CD4-positive, alpha-beta T cell treated with Interleukin-6 for 4 hours (primary cell): ENCODE results near the gene PMF1.
"Not testable (repeated sequence)": the region's sequence is repeated elsewhere in the genome, so short reads cannot be mapped to it uniquely, and the experiment has no call there.

Experiments used
- DNase-seq: peaks from one replicate; pipeline ENCODE4 v3.0.0-alpha.2; 2020; ENCODE audit warnings: mixed read lengths

PMF1 gene

DNA sequence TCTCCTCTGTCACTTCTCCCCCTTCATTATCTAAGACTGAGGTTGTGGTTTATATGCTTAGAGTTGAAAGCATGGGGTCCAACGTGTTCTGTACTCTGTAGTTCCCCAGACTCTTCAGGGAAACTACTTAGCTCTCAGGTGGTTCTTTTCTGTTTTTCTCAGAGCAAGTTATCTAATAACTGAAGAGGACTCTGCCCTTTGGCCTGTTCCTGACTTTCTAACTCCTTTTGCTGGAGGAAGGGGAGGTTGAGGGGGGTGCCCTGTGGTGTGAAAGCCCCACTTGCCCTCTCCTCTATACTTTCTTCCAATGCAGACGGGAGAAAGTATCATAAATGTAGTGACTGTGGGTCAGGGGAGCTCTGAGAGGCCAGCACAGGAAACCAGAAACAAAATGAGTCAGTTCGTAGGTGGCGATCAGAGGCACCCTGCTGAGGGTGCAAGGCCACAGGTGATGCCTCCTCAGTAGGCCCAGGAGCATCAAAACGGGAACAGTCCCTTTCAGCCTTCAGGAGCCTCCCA lies 13.9 kb upstream of the PMF1 start:
- DNase-seq, result peak; percentile 18

DNA sequence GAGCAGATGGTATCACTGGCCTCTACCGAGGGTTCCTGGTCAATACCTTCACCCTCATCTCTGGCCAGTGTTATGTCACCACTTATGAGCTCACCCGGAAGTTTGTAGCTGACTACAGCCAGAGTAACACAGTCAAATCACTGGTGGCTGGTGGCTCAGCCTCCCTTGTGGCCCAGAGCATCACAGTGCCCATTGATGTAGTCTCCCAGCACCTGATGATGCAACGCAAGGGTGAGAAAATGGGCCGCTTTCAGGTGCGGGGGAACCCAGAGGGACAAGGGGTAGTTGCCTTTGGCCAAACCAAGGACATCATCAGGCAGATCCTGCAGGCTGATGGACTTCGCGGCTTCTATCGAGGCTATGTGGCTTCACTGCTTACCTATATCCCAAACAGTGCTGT lies 12.8 kb upstream of the PMF1 start:
- DNase-seq, result no peak

DNA sequence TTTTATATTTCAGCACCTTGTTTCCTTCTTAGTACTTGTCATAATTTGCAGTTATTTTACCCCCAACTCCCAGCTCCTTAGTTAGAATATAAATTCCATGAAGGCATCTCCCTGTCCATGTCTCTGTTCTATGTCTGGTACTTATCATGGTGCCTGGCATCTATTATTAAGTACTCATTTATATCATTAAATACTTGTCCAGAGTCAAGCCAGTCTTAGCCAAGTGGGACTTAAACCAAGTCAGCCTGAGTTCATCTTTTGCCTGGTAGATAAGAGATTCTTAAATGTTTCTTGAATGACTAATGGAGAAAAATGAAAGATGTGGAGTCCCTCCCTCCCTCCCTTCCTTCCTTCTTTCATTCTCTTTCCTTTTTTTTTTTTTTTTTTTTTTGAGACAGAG lies 9.5 kb upstream of the PMF1 start:
- no peak for DNase-seq

DNA sequence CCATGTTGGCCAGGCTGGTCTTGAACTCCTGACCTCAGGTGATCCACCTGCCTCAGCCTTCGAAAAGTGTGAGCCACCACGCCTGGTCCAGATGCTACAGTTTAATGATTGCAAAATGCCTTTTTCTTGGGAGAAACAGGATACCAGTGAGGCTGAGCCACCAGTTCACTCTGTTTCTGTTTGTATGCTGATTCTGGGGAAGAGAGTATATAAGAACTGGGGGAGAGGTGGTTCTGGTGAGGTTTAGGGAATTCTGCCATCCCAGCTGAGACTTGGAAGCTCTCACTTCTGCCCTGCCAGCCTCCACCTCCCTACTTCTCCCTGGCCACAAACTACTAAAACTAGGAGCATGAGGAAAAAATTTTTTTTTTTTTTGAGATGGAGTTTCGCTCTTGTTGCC lies 8.1 kb upstream of the PMF1 start:
- no peak for DNase-seq

DNA sequence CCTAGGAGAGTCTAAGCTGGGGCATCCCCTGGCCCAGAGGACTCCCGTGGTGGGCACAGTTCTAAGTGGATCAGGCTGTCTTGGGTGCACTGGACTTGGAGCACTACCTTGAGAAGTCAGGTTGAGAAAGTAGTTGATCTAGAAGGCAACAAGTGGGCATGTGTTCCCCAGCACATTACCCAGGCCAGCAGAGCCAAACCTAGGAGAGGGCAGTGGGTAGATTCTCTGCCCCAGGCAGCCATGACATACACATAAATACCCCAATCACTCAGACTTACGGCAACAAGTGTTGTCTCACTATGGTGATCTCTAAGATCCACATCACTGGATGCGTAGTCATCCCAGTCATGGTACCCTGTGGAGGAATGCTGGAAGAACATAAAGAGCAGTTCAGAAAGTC lies 1.6 kb upstream of the PMF1 start:
- no peak for DNase-seq

DNA sequence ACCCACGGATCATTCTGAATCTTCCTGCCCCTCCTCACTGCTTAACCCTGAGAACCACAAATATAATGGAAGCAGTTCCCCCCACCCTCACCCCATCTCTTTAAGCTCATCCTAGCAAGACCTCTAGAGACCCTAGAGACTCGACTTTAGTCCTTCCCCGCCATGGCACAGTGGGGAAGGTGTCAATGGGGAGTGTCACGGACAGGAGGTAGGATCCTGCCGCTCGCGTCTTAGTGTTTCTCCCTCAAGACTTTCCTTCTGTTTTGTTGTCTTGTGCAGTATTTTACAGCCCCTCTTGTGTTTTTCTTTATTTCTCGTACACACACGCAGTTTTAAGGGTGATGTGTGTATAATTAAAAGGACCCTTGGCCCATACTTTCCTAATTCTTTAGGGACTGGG lies 677 bp upstream of the PMF1 start:
- no peak for DNase-seq

DNA sequence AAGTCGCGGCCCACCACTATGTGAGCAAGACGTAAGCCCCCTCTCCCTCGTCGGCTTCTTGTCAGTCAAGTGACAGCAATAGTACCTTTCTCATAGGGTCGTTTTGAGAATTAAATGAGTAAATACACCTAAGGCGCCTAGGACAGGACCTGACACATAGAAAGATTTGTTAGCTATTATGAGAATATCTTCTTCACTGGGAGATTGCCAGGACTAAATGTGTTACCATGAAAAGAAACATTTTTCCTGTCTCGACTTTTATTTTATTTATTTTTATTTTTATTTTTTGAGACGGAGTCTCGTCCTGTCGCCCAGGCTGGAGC lies 798 bp downstream of the PMF1 start:
- DNase-seq, result no peak

DNA sequence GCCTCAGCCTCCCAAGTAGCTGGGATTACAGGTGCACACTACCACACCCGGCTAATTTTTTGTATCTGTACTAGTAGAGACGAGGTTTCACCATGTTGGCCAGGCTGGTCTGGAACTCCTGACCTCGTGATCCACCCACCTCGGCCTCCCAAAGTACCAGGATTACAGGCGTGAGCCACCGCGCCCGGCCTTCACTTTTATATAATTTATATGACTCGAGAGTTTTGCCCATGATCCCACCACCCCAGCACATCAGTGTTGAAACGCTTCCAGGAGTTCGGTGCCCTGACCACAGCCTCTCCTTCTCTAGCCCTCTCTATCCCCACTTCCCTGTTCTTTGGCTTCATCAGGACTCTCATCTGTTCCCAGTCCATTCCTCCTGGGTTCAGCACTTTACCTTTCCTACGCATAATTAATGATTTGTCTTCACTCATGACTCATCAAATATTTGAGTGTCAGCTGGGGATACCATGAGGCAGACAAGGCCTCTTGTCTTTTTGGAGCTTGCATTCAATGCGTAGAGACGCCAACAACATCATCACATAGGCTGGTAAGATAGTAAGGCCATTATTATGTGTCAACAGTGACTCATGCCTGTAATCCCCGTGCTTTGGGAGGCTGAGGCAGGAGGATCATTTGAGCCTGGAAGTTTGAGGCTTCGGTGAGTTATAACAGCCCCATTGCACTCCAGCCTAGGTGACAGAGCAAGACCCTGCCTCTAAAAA lies 1.4 kb downstream of the PMF1 start:
- DNase-seq, result peak; percentile 21

DNA sequence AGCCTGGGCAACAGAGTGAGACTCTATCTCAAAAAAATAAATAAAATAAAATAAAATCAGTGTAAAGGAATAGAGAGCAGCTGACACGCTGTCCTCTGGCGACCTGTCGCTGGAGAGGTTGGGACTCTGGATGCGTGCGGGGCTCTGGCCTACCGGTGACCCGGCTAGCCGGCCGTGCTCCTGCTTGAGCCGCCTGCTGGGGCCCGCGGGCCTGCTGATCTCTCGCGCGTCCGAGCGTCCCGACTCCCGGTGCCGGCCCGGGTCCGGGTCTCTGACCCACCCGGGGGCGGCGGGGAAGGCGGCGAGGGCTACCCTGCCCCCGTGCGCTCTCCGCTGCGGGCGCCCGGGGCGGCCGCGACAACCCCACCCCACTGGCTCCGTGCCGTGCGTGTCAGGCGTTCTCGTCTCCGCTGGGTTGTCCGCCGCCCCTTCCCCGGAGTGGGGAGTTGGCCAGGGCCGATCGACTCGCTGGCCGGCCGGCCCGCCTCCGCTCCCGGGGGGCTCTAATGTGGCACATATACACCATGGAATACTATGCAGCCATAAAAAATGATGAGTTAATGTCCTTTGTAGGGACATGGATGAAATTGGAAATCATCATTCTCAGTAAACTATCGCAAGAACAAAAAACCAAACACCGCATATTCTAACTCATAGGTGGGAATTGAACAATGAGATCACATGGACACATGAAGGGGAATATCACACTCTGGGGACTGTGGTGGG lies 3.7 kb downstream of the PMF1 start:
- not testable (repeated sequence) for DNase-seq

DNA sequence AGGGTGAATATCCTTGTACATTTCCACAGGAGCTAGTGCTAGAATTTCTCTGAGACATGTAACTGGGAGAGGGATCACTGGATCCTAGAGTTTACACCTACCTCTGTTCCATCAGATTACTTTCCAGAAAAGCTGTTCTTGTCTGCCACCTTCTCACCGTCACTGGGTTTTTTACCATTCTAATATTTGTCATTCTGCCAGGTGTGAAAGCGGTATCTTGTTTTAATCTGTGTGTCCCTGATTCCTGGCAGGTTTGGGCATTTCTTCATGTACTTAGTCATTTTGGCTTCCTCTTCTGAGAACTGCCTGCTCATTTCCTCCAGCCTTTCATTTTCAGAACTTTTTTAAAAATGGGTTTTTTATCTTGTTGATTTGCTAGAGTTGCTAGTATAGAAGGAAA lies 5.1 kb downstream of the PMF1 start:
- peak; percentile 55 for DNase-seq

DNA sequence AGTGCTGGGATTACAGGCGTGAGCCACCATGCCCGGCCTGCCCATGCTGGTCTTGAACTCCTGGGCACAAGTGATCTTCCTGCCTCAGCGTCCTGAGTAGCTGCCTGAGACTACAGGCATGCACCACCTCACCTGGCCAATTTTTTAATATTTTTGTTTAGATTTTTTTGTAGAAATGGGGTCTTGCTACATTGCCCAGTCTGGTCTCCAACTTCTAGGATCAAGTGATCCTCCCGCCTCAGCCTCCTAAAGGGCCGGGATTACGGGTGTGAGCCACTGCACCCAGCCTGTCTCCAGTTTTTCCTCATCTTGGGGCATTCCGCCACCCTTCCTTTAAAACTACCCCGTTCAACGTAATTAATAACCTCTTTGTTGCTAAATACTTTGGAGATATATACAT lies 7.4 kb downstream of the PMF1 start:
- no peak for DNase-seq

DNA sequence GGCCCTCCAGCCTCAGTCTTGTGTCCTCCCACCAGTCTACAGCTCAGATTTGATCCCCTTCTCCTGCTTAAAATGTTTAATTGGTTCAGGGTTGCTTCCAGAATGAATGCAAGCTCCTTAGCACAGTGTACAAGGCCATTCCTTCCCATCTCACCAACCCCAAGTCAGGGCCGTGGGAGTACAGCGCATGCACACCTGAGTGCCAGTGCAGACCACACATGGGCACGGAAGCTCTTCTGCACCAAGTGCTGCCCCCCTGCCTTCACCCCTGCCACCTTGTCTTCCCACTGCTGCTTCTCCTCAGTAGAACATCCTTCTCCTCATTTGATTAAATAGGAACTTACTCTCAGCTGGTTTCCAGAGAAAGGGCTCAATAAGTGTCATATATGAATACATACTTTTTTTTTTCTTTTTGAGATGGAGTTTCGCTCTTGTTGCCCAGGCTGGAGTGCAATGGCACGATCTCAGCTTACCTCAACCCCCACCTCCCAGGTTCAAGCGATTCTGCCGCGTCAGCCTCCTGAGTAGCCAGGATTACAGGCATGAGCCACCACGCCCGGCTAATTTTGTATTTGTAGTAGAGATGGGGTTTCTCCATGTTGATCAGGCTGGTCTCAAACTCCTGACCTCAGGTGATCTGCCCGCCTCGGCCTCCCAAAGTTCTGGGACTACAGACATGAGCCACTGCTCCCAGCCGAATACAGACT lies 9.3 kb downstream of the PMF1 start:
- no peak for DNase-seq

DNA sequence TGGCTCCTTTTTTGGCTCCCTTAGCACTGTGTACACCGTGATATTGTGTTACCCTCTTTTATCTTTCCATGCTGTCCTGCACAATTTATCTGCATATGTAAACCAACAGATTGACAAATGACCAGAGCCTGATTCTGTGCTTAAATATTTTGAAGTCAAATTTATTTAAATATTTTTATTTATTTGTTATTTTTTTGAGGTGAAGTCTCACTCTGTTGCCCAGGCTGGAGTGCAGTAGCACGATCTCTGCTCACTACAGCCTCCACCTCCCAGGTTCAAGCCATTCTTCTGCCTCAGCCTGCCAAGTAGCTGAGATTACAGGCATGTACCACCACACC lies 12.8 kb downstream of the PMF1 start:
- DNase-seq, result no peak

DNA sequence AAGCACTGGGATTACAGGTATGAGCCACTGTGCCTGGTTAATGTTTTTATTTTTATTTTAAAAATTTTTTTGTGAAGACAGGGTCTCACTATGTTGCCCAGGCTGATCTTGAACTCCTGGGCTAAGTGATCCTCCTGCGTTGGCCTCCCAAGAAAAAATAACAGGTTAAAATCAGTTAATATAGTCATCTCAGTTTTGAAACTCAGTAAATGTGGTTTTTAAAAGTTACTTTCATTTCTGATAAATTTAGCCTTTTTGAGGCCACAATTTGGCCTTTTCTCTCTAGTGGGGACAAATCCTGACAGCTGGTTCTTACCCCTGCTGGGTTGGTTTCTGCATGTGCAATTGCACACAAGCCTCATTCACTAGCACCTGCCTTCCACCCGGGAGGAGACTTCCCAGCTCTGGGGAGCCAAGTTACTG lies 13.3 kb downstream of the PMF1 start:
- DNase-seq, result no peak

DNA sequence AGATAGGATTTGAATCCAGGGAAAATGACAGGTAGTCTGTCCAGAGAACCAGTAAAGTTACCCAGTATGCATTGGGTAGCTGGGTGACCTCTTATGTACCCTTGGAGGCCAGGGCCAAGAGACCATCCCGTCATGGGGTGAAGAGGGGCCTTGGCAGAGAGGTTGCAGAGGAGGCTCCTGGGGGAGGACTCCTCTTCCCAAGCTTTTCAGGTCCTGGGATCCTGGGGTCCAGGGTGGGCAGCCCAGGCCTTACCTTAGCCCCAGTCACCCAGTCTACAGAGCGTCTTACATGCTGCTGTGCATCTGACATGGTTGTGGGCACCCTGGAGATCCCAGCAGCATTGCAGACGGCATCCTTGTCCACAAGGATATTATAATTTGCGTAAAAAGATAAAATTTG lies 14.0 kb downstream of the PMF1 start:
- no peak for DNase-seq

DNA sequence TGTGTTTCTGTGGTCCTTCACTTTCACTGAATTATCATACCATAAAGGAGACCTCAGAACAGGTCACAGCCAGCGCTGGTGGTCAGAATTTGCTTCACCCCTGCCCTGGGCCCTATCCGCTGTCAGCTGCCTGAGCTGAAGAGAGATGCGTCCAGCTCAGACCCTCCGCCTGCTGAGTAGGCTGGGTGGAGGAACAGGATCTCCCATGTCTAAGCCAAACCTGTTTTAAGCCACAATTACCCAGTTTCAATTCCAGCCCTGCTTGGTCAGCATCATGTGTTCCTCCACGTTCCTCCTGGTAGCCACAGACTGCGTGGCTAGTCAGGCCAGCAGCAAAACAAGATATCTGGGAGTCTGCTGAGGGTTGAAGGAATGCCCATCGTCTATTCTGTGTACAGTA lies 15.7 kb downstream of the PMF1 start:
- DNase-seq, result no peak

DNA sequence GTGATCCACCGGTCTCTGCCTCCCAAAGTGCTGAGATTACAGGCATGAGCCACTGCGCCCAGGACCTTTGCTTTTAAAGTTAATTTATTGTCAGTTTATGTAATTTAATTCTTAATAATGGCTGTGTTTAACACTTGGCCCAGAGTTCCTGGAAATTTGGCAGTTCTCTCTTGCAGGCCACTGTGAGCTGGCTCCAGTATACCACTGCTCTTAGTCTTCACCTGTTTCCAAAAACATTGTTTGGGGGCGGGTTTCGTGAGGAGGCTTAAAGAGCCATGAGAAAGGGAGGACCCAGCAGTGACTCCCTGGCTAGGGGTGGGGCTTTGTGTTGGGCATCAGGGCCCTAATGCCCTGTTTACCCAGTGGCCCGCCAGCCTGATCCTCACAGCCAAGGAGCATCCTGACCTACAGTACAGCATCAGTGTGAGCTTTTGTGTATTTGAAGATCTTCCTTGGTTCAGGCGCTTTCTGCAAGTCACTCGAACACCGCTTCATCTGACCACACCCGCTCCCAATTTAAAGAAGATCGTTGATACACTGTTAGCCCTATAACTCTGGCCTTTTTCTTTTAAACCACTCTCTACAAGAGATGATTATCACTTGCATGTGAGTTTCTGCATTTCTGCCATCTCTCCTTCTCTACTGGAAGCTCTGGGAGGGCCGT lies 17.1 kb downstream of the PMF1 start:
- no peak for DNase-seq

DNA sequence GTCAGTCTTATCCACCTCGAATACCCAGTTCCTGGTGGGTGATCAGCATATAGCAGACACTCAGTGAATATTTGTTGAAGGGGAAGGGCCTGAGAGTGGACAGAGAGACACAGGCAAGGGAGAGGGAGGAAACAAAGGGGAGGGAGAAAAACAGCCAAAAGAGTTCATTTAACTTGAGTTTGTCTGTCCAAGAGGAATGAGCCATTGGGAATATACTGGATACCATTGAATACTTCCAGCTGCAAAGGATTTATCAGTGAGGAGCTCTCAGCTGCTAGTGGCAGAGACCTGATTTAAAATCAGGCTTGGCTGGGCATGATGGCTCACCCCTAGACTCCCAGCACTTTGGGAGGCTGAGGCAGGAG lies 17.6 kb downstream of the PMF1 start:
- DNase-seq, result no peak

DNA sequence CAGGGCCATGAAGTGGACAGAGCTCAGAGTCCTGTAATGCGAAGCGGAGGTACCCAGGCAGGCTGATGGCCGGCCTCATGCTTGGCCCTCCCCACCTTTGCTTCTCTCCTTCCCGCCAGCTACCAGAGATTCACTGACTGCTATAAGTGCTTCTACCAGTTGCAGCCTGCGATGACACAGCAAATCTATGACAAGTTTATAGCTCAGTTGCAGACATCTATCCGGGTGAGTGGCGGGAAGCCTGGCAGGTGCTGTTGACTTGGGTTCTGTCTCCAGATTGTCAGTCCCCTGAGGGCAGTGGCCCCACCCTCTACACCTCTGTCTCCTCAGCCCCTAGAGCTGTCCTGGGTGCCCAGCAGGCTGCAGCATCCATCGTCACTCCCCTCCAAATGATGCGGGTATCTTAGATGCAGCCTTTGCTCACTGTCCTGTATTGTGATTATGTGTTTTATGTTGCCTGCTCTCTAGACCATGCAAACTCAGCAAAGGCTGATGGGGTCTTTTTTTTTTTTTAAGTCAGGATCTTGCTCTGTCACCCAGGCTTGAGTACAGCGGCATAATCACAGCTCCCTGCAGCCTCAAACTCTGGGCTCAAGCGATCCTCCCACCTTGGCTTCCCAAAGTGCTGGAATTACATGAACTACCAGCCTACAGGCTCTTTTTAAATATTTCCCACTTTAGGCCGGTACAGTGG lies 19.5 kb downstream of the PMF1 start:
- DNase-seq, result no peak

DNA sequence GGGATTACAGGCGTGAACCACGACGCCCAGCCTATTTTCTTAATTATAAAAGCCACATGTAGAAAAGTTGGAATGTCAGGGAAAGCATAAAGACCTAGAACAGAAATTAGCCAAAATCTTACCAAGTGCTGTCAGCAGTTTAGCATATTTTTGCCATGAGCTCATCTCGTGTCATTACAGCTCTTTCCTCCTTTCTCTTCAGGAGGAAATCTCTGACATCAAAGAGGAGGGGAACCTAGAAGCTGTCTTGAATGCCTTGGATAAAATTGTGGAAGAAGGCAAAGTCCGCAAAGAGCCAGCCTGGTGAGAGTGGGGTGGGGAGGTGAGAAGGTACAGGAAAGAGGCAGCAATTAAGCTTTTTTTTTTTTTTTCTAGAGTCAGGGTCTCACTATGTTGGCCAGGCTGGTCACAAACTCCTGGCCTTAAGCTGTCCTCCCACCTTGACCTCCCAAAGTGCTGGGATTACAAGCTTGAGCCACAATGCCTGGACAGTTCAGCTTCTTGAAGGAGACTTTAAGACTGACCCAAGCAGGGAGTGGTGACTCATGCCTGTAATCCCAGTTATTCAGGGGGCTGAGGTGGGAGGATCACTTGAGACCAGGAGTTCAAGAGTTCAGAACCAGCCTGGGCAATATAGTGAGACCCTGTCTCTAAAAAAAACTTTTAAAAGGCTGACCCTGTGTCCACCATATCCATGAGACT lies 20.8 kb downstream of the PMF1 start:
- no peak for DNase-seq

DNA sequence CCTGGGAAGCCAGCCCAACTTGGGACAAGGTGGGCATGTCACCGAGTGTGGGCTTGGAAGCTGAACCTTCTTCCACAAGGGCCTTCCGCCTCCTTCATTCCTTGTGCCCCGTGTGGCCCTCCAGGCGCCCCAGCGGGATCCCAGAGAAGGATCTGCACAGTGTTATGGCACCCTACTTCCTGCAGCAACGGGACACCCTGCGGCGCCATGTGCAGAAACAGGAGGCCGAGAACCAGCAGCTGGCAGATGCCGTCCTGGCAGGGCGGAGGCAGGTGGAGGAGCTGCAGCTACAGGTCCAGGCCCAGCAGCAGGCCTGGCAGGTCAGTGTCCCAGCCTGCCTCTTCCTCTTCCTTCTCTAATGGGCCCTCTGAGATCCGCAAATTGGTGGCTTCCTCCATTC lies 23.4 kb downstream of the PMF1 start:
- DNase-seq, result no peak

DNA sequence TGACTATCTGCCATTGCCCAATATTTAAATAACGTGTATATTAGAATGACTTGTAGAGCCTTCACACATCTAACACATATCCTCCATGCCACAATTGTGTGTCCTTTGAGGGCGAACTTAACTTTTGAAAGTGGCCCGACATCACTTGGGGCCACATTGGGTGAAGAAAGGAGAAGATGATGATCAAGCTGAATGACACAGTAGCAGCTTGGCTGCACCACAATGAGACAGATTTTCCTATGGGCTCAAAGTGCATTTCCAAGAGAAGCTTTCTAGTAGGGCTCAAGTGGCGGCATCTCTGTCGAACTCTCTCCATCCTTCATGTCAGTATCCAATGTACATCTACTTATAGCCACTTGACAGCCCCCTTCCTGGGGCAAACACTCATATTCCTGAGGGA lies 25.4 kb downstream of the PMF1 start:
- DNase-seq, result no peak
